GM21529 (cell line): ENCODE data around the gene DHX57.

Source experiments
- ATAC-seq: cut with Tn5 transposase; IDR thresholded peaks from one replicate; pipeline ENCODE4 v1.9.1; 2021; ENCODE audit not compliant: unreplicated experiment

The DHX57 gene, protein sequence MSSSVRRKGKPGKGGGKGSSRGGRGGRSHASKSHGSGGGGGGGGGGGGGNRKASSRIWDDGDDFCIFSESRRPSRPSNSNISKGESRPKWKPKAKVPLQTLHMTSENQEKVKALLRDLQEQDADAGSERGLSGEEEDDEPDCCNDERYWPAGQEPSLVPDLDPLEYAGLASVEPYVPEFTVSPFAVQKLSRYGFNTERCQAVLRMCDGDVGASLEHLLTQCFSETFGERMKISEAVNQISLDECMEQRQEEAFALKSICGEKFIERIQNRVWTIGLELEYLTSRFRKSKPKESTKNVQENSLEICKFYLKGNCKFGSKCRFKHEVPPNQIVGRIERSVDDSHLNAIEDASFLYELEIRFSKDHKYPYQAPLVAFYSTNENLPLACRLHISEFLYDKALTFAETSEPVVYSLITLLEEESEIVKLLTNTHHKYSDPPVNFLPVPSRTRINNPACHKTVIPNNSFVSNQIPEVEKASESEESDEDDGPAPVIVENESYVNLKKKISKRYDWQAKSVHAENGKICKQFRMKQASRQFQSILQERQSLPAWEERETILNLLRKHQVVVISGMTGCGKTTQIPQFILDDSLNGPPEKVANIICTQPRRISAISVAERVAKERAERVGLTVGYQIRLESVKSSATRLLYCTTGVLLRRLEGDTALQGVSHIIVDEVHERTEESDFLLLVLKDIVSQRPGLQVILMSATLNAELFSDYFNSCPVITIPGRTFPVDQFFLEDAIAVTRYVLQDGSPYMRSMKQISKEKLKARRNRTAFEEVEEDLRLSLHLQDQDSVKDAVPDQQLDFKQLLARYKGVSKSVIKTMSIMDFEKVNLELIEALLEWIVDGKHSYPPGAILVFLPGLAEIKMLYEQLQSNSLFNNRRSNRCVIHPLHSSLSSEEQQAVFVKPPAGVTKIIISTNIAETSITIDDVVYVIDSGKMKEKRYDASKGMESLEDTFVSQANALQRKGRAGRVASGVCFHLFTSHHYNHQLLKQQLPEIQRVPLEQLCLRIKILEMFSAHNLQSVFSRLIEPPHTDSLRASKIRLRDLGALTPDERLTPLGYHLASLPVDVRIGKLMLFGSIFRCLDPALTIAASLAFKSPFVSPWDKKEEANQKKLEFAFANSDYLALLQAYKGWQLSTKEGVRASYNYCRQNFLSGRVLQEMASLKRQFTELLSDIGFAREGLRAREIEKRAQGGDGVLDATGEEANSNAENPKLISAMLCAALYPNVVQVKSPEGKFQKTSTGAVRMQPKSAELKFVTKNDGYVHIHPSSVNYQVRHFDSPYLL (N-terminal part only)

DNA sequence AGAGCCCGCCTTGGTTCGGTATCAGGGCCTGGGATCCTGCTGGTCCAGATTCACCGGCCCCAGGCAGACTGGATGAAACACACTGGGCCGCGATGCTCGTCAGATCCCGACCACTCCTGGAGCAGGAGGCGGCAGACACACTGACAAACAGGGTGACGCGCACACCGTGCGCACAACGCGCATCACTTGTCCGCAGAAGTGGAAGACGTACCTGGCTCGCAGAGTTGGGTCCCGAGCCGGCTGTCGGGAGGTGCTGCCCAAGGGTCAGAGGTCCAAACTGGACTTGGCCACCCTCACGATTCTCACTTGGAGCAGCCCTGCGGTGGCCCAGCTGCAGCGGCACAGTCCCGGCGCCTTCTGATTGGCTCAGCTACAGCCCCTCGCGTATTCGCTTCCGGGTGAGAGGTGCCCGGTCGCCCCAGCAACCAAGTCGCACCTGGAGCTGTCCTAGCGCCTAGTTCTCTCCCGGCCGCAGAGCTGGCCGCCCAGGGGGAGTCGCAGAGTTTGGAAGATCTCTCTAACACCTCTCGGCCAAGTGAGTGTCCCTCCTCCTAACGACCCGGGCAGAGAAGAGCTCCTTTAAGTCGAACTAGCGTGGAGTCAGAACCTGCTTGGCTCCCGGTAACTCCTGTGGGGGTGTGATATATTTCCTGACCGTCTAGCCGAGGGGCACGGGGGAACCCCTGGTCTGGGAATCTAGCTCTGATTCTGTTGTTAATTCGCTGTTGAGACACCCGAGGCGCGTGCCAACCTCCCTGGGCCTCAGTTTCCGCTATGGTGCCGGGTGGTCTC, at the start of gene DHX57, which contains the start of gene MORN2:
Gene DHX57, minus strand, starts transcription at position 359 of the 792 bp plus-strand sequence. CDS start 7,529 bp downstream, outside the sequence.
Gene MORN2, plus strand, starts transcription at position 401 of the 792 bp plus-strand sequence.
- peak; percentile 100 for ATAC-seq

DNA sequence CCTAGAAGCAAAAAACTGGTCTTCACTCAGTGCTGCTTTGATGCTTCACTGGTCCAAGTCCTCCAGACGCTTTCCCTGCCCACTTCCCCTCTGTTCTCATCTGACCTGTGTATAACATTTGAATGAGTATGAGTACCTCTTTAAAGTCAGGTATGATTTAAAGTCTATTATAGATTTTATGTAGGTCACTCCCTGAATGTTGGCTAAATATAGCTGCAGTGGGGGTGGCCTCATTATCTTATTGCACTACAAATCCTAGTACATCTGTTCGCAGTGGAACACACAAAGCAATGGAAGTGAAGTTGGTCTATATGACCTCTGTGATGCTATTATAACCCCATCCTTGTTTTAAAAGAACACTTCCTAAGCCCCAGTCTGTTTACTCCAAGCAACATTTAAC, 47.2 kb upstream of the DHX57 start:
- ATAC-seq = no peak

DNA sequence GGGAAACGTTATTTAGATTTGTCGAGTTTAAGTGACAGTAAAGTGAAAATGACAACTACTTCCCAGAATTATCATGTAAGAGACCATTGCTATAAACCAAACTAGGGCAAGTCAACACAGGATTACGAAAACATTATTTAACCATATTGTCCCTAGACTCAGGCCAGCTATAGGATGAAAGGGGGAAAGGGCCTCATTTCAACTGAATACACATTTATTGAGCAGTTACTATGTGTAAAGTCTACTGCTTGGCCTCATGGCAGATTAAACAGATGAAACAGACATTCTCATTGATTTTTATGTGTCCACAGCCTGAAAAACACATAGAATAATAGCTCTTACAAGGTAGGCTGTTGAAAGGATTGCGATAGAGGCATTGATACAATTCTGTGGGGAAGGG, 46.7 kb upstream of the DHX57 start:
- ATAC-seq = no peak

DNA sequence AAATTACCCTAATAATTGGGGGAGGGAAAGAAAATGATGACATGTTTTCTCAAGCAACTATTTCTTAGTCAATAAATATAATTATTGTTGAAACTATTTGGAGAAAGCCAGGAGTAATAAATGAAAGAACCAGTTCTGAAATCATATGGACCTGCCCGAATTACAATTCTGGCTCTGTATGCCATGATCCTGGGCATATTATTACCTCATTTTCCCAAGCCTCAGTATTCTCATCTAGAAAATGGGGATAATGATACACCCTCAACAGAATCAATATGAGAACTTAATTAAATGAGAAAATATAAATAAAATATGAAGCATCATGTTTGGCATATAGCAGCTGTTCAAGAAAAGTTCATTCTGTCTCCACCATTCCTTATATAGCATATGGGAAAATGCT, 36.9 kb upstream of the DHX57 start:
- ATAC-seq = no peak

DNA sequence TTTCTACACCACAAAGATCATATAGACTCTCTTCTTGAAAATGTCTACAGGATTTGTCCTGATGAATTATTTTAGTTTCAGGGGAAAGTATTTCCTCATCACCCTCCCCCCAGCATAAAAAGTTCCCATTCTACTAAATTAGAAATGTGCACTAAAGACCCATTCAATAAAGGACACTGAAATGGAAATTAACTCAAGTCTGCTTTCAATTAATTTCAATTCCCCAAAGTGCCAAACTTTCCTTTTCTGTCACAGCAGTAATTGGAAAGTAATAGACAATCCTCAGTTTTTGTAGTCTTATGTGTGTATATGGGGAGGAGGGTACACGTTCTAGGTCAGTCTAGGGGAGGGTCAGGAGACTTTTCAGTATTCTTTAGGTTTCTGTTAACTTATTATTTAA, 35.5 kb upstream of the DHX57 start:
- ATAC-seq = no peak

DNA sequence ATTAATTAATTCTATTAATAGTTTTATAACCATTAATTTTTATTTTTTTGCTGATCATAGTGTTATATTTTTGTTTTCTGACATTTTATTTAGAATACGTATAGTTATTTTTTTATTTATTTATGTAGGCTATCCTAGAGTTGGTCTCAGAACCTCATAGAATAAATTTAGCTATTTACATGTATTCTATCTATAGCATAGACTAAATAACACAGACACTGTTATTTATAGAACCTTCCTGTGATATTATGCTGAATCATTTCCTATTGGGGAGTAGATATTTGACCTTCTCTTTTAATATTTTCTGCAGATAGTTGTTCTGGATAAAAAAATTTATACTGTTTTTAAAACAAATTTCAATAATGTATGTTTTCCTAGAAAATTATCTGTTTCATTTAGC, 34.1 kb upstream of the DHX57 start:
- no peak for ATAC-seq

DNA sequence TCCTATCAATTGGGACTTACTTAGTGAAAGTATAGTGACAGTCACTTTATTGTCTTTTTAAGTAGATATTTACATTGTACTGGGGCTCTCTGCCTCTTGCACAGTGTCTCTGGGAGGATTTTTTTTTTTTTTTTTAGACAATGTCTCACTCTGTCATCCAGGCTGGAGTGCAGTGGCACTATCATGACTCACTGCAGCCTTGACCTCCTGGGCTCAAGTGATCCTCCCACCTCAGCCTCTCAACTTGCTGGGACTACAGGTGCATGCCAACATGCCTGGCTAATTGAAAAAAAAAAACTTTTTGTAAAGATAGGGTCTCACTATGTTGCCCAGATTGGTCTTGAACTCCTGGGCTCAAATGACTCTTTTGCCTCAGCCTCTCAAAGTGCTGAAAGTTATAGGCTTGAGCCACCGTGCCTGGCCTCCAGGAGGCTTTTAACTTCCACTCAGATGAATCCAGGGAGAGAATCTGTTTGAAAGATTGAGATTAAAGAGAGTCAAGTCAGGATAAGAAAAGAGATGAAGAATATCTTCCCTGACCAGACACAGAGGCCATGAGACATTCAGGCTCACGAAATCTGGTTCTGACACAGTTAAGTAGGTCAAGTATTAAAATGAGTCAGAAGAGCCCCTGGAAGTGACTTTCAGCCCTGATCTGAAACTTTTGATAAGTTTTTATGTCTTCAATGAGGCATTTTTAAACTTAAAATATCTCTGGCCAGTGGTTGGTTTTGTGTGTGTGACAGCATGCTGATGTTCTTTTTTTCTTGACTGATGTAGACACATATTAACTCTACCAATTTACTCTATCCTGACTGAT, 32.2 kb upstream of the DHX57 start:
- peak; percentile 94 for ATAC-seq

DNA sequence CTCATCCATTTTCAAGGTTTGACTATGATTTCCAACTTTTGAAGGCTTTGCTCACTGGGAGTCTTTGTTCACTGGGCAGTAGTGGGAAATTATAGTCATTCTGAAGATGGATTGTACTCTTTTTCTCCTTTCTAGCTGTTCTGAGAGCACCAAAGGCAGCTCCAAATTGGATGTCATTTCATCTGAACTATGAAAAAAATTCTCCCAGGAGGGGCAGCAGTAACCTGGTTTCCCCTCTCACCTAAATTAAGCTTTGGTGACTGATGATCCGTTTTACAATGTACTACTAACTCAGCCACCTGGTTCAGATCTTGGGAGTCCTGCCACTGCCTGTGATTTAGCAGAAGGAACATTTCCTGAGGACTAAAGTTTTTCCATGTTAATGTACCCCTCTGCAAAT, 31.5 kb upstream of the DHX57 start:
- no peak for ATAC-seq

DNA sequence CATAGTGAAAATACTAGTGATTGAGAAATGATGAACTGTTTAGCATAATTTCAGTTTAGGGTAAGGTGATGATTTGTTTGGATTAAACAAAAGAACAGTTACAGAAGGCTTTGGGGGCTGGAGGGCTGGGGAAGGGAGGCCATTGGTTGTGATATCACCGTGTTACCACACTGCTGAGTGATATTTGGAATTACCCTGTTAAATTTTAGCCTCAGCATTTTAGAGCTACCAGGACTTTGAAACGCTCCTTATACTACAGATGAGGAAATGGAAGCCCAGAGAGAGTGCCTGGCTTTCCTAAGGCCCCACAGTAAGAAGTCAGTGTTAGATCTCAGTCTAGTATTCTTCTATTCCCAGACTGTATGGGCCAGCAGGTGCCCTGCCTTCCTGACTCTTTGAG, 29.5 kb upstream of the DHX57 start:
- ATAC-seq = no peak

DNA sequence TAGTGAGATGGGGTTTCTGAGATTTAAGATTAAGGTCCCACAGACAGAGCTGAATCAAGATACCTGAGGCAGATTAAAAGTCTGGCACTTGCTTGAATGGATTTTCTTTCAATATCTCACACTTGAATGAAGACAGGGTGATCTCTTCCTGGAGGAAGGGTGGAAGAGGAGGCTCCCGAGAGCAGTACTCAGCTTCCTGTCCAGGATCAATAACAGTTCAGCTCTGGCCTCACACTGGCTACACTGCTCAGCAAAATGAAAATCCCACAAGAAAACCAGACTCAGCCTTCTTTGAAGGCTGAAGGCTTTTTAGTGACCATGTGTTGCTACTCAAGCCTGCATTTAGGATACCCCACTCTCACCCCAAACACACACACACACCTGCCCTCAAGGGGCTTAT, 25.0 kb upstream of the DHX57 start:
- no peak for ATAC-seq

DNA sequence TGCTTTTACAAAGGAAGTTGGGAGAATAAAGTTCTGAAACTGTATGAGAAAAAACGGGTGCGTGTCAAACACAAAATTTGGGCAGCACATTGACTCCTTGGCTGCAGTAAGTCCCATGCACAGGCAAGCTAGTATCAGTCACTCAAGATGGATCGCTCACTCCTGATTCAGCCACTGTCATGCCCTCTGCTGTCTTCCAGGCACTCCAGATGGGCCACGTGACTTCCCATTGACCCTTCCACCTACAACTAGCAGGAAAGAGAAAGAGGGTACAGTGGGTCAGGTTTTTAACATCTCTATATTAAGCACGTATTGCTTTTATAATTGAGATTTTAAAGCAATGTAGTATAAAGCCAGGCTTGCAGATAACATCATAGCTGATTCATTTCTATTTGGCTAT, 22.5 kb upstream of the DHX57 start:
- no peak for ATAC-seq

DNA sequence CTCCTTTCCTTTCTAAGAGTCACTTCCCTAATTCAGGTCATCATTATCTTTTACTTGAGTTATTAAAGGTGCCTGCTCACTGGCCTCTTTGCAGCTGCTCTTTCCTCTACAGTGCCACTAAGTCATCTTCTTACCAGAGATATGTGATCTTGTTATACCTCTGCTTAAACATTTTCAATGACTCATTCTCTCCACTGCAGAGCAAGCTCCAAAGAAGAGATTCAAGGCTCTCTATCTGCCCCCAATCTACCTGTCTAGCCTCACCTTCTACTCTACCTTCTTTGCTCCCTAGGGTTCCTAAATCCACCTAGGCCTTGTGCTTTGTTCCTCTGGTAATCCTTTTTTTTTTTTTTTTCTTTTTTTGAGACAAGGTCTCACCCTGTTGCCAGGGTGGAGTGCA, 17.1 kb upstream of the DHX57 start:
- no peak for ATAC-seq

DNA sequence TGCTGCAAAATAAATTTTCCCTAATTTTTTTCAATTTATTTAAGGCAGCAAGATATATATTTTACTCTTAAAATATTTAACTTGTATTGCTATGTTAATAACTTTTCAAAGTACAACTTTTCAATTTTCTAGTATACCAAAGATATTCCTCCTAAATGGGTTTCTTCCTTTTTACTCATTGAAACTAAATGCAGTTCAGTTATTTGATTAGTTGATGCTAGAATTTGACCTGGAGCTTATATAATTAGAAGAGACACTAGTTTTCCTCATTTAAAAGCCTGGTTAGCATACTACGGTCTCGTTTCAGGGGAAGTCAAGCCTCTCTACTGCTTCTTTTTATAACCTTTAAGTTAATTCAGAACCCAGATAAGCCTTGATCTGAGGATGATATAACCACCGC, 13.8 kb upstream of the DHX57 start, which contains the start of gene ARHGEF33:
Gene ARHGEF33, plus strand, starts transcription at position 301 of the 400 bp plus-strand sequence. CDS start 29,573 bp downstream, outside the sequence.
- ATAC-seq = no peak

DNA sequence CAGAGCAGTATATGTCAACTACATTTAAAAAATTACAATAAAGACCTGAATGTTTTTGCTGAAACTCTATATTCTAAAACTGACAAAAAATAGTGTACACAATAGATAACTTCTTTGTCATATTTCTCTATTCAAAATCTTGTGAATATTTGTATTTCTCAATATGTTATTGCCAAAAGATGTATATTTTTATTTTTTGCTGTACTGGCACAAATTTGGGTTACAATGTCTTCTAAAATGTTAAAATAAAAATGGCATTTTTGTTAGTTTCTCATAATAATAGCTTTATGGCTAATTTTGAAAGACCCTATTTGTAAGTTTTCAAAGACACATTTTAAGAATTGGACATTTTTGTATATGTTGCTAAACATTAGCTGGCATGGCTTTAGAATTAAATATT, 13.3 kb upstream of the DHX57 start:
- ATAC-seq = no peak

DNA sequence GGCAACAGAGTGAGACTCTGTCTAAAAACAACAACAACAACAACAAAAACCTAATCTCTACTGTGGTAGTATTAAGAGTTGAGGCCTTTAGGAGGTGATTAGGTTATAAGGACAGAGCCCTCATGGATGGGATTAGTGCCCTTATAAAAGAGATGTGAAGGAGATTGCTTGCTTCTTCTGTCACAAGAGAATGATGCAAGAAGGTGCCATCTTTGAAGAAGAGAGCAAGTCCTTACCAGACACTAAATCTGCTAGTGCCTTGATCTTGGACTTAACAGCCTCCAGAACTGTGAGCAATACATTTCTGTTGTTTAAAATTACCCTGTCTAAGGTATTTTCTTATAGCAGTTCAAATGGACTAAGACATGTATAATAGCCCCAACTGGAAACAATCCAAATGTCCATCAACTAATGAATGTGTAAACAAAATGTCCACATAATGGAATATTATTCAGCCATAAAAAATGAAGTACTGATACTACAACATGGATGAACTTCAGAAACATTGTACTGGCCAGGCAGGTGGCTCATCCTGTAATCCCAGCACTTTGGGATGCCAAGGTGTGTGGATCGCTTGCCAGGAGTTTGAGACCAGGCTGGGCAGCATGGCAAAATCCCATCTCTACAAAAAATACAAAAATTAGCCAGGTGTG, 12.3 kb upstream of the DHX57 start:
- no peak for ATAC-seq

DNA sequence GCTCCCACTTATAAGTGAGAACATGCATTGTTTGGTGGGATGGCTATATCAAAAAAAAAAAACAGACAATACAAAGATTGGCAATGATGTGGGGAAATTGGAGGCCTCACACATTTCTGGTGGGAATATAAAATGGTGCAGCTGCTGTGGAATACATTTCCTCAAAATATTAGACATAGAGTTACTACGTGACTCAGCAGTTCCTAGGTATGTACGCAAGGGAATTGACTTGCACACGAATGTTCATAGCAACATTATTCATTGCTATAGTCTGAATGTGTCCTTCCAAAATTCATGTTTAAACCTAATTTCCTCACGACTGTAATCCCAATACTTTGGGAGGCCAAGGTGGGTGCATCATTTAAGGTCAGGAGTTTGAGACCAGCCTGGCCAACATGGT, 11.6 kb upstream of the DHX57 start:
- ATAC-seq = no peak

DNA sequence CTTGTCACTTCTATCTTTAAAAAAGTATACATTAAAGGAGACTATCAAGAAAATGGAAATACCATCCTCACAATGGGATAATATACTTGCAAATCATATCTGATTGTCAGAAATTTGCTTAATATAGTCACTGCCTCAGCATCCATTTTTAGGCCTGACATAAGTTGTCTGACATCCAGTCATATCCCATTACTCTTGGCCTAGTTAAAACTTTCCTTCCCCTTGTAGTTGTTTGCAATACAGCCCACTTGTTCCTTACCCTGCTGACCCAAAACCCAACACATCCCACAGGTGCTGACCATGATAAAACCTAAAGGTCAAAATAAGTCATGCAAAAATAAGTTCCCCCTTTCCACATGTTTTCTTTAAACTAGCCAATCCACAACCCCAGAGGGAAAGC, 10.3 kb upstream of the DHX57 start:
- no peak for ATAC-seq

DNA sequence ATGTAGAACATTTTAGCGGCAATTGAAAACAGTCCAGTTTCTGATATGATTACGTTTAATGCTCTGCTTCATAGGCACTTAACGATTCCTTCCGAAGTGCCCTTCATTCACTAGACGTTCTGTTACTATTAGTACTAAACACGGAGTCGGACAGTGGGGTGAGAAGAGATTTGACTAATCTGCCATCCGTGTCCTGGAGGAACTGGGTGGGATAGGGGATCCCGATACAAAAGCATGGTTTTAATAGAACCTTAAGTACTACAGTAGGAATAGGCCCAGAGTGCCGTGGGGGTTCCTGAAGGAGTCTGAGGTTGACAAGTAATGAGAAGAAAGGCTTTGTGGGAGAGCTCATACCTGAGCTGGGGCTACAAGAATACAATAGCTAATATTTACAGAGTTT, 673 bp upstream of the DHX57 start:
- no peak for ATAC-seq

DNA sequence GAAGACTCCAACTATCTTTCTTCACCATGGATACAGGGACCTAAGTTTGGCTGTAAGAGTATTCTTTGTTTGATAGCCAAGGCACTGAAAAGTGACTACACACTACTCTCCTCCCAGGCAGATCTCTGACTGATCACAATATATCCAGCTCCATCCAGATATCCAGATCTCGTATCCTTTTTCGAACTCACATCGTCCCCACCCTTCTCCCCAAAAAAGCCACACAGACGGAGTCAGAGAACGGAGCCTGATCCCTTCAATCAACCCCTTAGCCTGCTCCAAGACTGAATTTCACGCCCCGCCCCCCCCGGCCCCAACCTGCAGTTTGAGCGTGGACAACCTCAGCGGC, 533 bp downstream of the DHX57 start:
- peak; percentile 1 for ATAC-seq
